HepG2 (cell line): Measurements from ENCODE around the gene GRAMD2A. TPM values are rescaled to one million over a fixed set of nuclear protein-coding genes. Genes with fewer than 3 reads are reported as not detected.

Experiments used
- ELF3 ChIP-seq: IDR thresholded peaks from 2 replicates; pipeline ENCODE4 v1.6.1; 2016; ENCODE audit warnings: missing genetic modification reagents, missing compliant biosample characterization
- FOXK1 ChIP-seq: sonication (generic); formaldehyde crosslinking; IDR thresholded peaks from 2 replicates; pipeline ENCODE4 v1.4.0; 2020; ENCODE audit warnings: low read depth, missing genetic modification reagents, borderline replicate concordance
- HNF4A ChIP-seq: sonication (generic); formaldehyde crosslinking; IDR thresholded peaks from 2 replicates; pipeline ENCODE4 v1.4.0; 2020; ENCODE audit warnings: missing genetic modification reagents
- IRF2 ChIP-seq: IDR thresholded peaks from 2 replicates; pipeline ENCODE4 v1.6.1; 2018; ENCODE audit warnings: missing genetic modification reagents, missing compliant biosample characterization
- RAD21 ChIP-seq: fragments of 450-650 bp; formaldehyde crosslinking; IDR thresholded peaks from 2 replicates; pipeline ENCODE4 v1.5.0; 2020; ENCODE audit warnings: mild to moderate bottlenecking
- SIX1 ChIP-seq: sonication (generic); formaldehyde crosslinking; IDR thresholded peaks from 2 replicates; pipeline ENCODE4 v1.4.0; 2020; ENCODE audit warnings: missing genetic modification reagents, borderline replicate concordance
- SMAD3 ChIP-seq: sonication (generic); formaldehyde crosslinking; IDR thresholded peaks from 2 replicates; pipeline ENCODE4 v1.4.0; 2020; ENCODE audit warnings: missing genetic modification reagents
- SP4 ChIP-seq: sonication (generic); formaldehyde crosslinking; IDR thresholded peaks from 2 replicates; pipeline ENCODE4 v1.8.1; 2023; ENCODE audit warnings: mild to moderate bottlenecking, missing genetic modification reagents
- TGIF2 ChIP-seq: IDR thresholded peaks from 2 replicates; pipeline ENCODE4 v1.6.1; 2016; ENCODE audit warnings: control low read depth, missing compliant biosample characterization
- ZFP1 ChIP-seq: IDR thresholded peaks from 2 replicates; pipeline ENCODE4 v1.6.1; 2016
- ZFX ChIP-seq: sonication (generic); formaldehyde crosslinking; IDR thresholded peaks from 2 replicates; pipeline ENCODE4 v1.4.0; 2020; ENCODE audit warnings: mild to moderate bottlenecking, low read depth, missing genetic modification reagents, moderate library complexity
- ZMYM4 ChIP-seq: sonication (generic); formaldehyde crosslinking; IDR thresholded peaks from 2 replicates; pipeline ENCODE4 v1.8.1; 2023; ENCODE audit warnings: mild to moderate bottlenecking, missing genetic modification reagents
- ZNF232 ChIP-seq: sonication (generic); formaldehyde crosslinking; IDR thresholded peaks from 2 replicates; pipeline ENCODE4 v1.4.0; 2020; ENCODE audit warnings: missing genetic modification reagents, borderline replicate concordance
- ZNF292 ChIP-seq: sonication (generic); formaldehyde crosslinking; IDR thresholded peaks from 2 replicates; pipeline ENCODE4 v1.8.1; 2022; ENCODE audit warnings: mild to moderate bottlenecking, low read depth, missing genetic modification reagents, borderline replicate concordance
- ZNF296 ChIP-seq: sonication (generic); formaldehyde crosslinking; conservative IDR thresholded peaks from 2 replicates; pipeline ENCODE4 v1.5.0; 2020; ENCODE audit warnings: mild to moderate bottlenecking, missing genetic modification reagents
- ZNF350 ChIP-seq: sonication (generic); formaldehyde crosslinking; IDR thresholded peaks from 2 replicates; pipeline ENCODE4 v1.4.0; 2020; ENCODE audit warnings: mild to moderate bottlenecking, low read depth, missing genetic modification reagents, borderline replicate concordance
- ZNF7 ChIP-seq: IDR thresholded peaks from 2 replicates; pipeline ENCODE4 v1.6.1; 2016; ENCODE audit warnings: missing biosample characterization, missing genetic modification reagents
- ZNF772 ChIP-seq: sonication (generic); formaldehyde crosslinking; IDR thresholded peaks from 2 replicates; pipeline ENCODE4 v1.5.0; 2020; ENCODE audit warnings: mild to moderate bottlenecking, missing genetic modification reagents
- ZNF788 ChIP-seq: sonication (generic); formaldehyde crosslinking; IDR thresholded peaks from 2 replicates; pipeline ENCODE4 v1.5.0; 2020; ENCODE audit warnings: mild to moderate bottlenecking, missing genetic modification reagents, borderline replicate concordance
- ZSCAN25 ChIP-seq: sonication (generic); formaldehyde crosslinking; IDR thresholded peaks from 2 replicates; pipeline ENCODE4 v1.8.0; 2022; ENCODE audit warnings: mild to moderate bottlenecking, missing genetic modification reagents
- polyA plus RNA-seq, 8 experiments: library from polyadenylated mRNA; depleted of rRNA in 3 of 8; stranded (reverse) in 7 of 8; unstranded in 1 of 8; fragments of >200 nt; fragmentation: Illumina TruSeq in 4 of 8; extraction: Trizol in 4 of 8; gene quantifications; 2 replicates each; pipeline versions ENCODE4 v1.2.1 to v1.2.3, GENCODE V29; 2011 to 2016; ENCODE audit warnings: low read depth in 4 of 8, missing spikeins in 1 of 8, mixed read lengths in 1 of 8; ENCODE audit not compliant: insufficient read depth in 1 of 8
- total RNA-seq, 5 experiments: library from RNA; depleted of rRNA; stranded (reverse); fragments of >200 nt; fragmentation: Illumina TruSeq; extraction: Trizol; gene quantifications; 2 replicates each; pipeline ENCODE4 v1.2.3, GENCODE V29; 2016; ENCODE audit warnings: low read depth in 1 of 5
- TF ChIP-seq, protein P1 (sequence below): IDR thresholded peaks from 2 replicates; pipeline ENCODE4 v1.6.1; 2016
- TF ChIP-seq, protein P2 (sequence below): sonication (generic); formaldehyde crosslinking; IDR thresholded peaks from 2 replicates; pipeline ENCODE4 v1.4.0; 2020; ENCODE audit warnings: missing genetic modification reagents
- TF ChIP-seq, protein P3 (sequence below): sonication (generic); formaldehyde crosslinking; IDR thresholded peaks from 2 replicates; pipeline ENCODE4 v1.4.0; 2020; ENCODE audit warnings: missing genetic modification reagents, borderline replicate concordance

GRAMD2A gene
- total and polyA plus RNA-seq, 2 of the 13 experiments (the other 11 are each of a cell fraction or from before 2014, with no cell fraction given) = 0.04 TPM; not detected in 1

DNA sequence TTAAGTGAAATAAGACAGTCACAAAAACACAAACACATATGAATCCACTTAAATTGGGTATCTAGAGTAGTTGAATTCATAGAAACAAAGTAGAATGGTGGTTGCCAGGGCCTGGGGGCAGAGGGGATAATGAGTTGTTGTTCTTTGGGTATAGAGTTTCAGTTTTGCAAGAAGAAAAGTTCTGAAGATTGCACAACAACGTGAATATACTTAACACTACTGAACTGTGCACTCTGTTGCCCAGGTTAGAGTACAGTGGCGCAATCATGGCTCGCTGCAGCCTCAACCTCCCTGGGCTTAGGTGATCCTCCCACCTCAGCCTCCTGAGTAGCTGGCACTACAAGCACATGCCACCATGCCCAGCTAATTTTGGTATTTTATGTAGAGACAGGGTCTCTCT lies 14.9 kb downstream of the GRAMD2A start (continued):
- TF ChIP-seq, protein P1, sequence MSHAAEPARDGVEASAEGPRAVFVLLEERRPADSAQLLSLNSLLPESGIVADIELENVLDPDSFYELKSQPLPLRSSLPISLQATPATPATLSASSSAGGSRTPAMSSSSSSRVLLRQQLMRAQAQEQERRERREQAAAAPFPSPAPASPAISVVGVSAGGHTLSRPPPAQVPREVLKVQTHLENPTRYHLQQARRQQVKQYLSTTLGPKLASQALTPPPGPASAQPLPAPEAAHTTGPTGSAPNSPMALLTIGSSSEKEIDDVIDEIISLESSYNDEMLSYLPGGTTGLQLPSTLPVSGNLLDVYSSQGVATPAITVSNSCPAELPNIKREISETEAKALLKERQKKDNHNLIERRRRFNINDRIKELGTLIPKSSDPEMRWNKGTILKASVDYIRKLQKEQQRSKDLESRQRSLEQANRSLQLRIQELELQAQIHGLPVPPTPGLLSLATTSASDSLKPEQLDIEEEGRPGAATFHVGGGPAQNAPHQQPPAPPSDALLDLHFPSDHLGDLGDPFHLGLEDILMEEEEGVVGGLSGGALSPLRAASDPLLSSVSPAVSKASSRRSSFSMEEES (CRISPR knock-in tag) = 0 out of 2 replicates have a peak, but pooled peaks have one; percentile 24
- TF ChIP-seq ZMYM4 (CRISPR knock-in tag) (peak; percentile 89), SP4 (CRISPR knock-in tag) (no peak), ZNF232 (CRISPR knock-in tag) (no peak), FOXK1 (CRISPR knock-in tag) (peak; percentile 75), ZNF292 (CRISPR knock-in tag) (peak; percentile 84), ZSCAN25 (0 out of 2 replicates have a peak, but pooled peaks have one; percentile 35), IRF2 (CRISPR knock-in tag) (peak; percentile 83), ZNF7 (CRISPR knock-in tag) (no peak), ZFP1 (CRISPR knock-in tag) (peak; percentile 57; the same call in 1 of the 2 replicates), ELF3 (CRISPR knock-in tag) (peak; percentile 60), HNF4A (CRISPR knock-in tag) (peak; percentile 99), ZNF350 (CRISPR knock-in tag) (peak; percentile 37; the same call in 1 of the 2 replicates), ZNF772 (CRISPR knock-in tag) (no peak), ZNF788 (CRISPR knock-in tag) (peak; percentile 60; the same call in 1 of the 2 replicates), RAD21 (CRISPR knock-in tag) (no peak), ZFX (CRISPR knock-in tag) (0 out of 2 replicates have a peak, but pooled peaks have one; percentile 37), SIX1 (CRISPR knock-in tag) (peak; percentile 100), ZNF296 (CRISPR knock-in tag) (no peak), TGIF2 (0 out of 2 replicates have a peak, but pooled peaks have one; percentile 43), SMAD3 (peak; percentile 83)
- TF ChIP-seq, protein P2, sequence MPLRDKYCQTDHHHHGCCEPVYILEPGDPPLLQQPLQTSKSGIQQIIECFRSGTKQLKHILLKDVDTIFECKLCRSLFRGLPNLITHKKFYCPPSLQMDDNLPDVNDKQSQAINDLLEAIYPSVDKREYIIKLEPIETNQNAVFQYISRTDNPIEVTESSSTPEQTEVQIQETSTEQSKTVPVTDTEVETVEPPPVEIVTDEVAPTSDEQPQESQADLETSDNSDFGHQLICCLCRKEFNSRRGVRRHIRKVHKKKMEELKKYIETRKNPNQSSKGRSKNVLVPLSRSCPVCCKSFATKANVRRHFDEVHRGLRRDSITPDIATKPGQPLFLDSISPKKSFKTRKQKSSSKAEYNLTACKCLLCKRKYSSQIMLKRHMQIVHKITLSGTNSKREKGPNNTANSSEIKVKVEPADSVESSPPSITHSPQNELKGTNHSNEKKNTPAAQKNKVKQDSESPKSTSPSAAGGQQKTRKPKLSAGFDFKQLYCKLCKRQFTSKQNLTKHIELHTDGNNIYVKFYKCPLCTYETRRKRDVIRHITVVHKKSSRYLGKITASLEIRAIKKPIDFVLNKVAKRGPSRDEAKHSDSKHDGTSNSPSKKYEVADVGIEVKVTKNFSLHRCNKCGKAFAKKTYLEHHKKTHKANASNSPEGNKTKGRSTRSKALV (CRISPR knock-in tag) = no peak; the same call in 1 of the 2 replicates
- TF ChIP-seq, protein P3, sequence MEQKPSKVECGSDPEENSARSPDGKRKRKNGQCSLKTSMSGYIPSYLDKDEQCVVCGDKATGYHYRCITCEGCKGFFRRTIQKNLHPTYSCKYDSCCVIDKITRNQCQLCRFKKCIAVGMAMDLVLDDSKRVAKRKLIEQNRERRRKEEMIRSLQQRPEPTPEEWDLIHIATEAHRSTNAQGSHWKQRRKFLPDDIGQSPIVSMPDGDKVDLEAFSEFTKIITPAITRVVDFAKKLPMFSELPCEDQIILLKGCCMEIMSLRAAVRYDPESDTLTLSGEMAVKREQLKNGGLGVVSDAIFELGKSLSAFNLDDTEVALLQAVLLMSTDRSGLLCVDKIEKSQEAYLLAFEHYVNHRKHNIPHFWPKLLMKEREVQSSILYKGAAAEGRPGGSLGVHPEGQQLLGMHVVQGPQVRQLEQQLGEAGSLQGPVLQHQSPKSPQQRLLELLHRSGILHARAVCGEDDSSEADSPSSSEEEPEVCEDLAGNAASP (CRISPR knock-in tag) = peak; percentile 82; the same call in 1 of the 2 replicates
